K562 (cell line): ENCODE measurements around the gene WWOX.

Source experiments
- ATF7 ChIP-seq: fragments of 450-650 bp; IDR thresholded peaks from 2 replicates; pipeline ENCODE4 v1.7.1; 2014; ENCODE audit warnings: mild to moderate bottlenecking, moderate library complexity
- CEBPG ChIP-seq, 3 experiments: fragments of 200-800 bp in 1 of 3; sonication (Bioruptor generic) in 1 of 3; sonication (generic) in 1 of 3; formaldehyde crosslinking in 1 of 3; IDR thresholded peaks in 2 of 3; conservative IDR thresholded peaks in 1 of 3; 2 replicates each; pipeline versions ENCODE4 v1.6.1 to v1.8.0; 2016 to 2022; ENCODE audit warnings: missing compliant biosample characterization in 2 of 3, missing genetic modification characterization in 2 of 3, mild to moderate bottlenecking in 1 of 3, missing genetic modification reagents in 1 of 3
- CTCFL ChIP-seq: IDR thresholded peaks from 2 replicates; pipeline ENCODE4 v1.6.1; 2011; ENCODE audit warnings: borderline replicate concordance, low read depth, mild to moderate bottlenecking, moderate library complexity, low read length; ENCODE audit not compliant: insufficient read depth, poor library complexity, severe bottlenecking
- LEF1 ChIP-seq: fragments of 450-650 bp; IDR thresholded peaks from 2 replicates; pipeline ENCODE4 v1.6.1; 2016; ENCODE audit warnings: mild to moderate bottlenecking
- RNF2 ChIP-seq: sonication (generic); IDR thresholded peaks from 2 replicates; pipeline ENCODE4 v1.6.1; 2016
- TCF7L2 ChIP-seq: fragments of 150-350 bp; IDR thresholded peaks from 2 replicates; pipeline ENCODE4 v1.6.1; 2016; ENCODE audit warnings: low read depth, mild to moderate bottlenecking, low read length, moderate library complexity
- TF ChIP-seq, protein P1 (sequence below): fragments of 250-450 bp; sonication (Bioruptor Pico); IDR thresholded peaks from 2 replicates; pipeline ENCODE4 v1.4.0; 2020; ENCODE audit warnings: mild to moderate bottlenecking
- TF ChIP-seq, protein P2 (sequence below), 3 experiments: IDR thresholded peaks in 2 of 3; conservative IDR thresholded peaks in 1 of 3; 2 replicates each; pipeline ENCODE4 v1.5.1; 2011 to 2012; ENCODE audit warnings: low read length in 3 of 3, mild to moderate bottlenecking in 3 of 3, control low read depth in 2 of 3, improper control_type of control experiment in 1 of 3, inconsistent platforms in 1 of 3, low read depth in 1 of 3, mixed read lengths in 1 of 3, moderate library complexity in 1 of 3; ENCODE audit not compliant: insufficient read depth in 2 of 3

DNA sequence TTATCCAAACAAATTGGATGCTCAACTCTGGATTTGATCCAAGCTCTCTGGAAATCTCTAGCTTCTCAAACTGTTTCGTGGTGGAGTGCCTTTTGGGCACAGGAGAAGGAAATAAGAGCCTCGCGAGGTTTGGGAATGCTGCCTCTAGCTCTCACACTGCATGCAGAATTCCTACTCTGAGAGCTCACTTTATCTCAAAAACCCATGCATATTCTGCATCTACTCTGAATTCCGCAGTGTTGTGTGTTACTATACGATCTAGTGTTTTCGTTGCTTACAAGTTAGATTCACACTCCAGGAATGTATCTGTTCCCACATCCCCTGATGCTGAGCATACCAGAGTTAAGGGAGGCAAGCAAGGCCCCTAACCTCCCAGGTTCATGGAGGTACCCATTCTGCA lies 462.7 kb downstream of the WWOX start:
- TF ChIP-seq ATF7 (no peak), LEF1 (no peak), TCF7L2 (no peak), RNF2 (no peak), CEBPG (CRISPR knock-in tag; IDR thresholded peaks at IDR 0.05) (no peak), CEBPG (tag; conservative IDR thresholded peaks at IDR 0.05 in 1 of 2, IDR thresholded peaks at IDR 0.05 in 1 of 2) (no peak), CTCFL (no peak)
- TF ChIP-seq, protein P1, sequence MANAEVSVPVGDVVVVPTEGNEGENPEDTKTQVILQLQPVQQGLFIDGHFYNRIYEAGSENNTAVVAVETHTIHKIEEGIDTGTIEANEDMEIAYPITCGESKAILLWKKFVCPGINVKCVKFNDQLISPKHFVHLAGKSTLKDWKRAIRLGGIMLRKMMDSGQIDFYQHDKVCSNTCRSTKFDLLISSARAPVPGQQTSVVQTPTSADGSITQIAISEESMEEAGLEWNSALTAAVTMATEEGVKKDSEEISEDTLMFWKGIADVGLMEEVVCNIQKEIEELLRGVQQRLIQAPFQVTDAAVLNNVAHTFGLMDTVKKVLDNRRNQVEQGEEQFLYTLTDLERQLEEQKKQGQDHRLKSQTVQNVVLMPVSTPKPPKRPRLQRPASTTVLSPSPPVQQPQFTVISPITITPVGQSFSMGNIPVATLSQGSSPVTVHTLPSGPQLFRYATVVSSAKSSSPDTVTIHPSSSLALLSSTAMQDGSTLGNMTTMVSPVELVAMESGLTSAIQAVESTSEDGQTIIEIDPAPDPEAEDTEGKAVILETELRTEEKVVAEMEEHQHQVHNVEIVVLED (CRISPR knock-in tag), result no peak
- TF ChIP-seq, protein P2, sequence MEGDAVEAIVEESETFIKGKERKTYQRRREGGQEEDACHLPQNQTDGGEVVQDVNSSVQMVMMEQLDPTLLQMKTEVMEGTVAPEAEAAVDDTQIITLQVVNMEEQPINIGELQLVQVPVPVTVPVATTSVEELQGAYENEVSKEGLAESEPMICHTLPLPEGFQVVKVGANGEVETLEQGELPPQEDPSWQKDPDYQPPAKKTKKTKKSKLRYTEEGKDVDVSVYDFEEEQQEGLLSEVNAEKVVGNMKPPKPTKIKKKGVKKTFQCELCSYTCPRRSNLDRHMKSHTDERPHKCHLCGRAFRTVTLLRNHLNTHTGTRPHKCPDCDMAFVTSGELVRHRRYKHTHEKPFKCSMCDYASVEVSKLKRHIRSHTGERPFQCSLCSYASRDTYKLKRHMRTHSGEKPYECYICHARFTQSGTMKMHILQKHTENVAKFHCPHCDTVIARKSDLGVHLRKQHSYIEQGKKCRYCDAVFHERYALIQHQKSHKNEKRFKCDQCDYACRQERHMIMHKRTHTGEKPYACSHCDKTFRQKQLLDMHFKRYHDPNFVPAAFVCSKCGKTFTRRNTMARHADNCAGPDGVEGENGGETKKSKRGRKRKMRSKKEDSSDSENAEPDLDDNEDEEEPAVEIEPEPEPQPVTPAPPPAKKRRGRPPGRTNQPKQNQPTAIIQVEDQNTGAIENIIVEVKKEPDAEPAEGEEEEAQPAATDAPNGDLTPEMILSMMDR (IDR thresholded peaks at IDR 0.05 in 2 of 3, conservative IDR thresholded peaks at IDR 0.05 in 1 of 3; ENCODE audit: insufficient read depth in 2 of 3, low read depth in 1 of 3, low read length in 3 of 3), result no peak
